Common myeloid progenitor, CD34-positive (primary cell): ENCODE data around the gene CADM4.
A peak's percentile ranks its signal among the peaks of the same experiment; 100 is the strongest.

Experiments
- CTCF ChIA-PET: fragments of 350-600 bp; sonication (Branson Sonifier 250); formaldehyde crosslinking; loops from one replicate; lab custom pipeline; 2021; ENCODE audit warnings: antibody characterized with exemption; lab: Charles Lee
- POLR2A ChIA-PET: fragments of 350-600 bp; sonication (Branson Sonifier 250); formaldehyde crosslinking; loops from one replicate; lab custom pipeline; 2021; ENCODE audit warnings: antibody characterized with exemption; lab: Charles Lee
- DNase-seq, 3 donors: peaks; one replicate each; pipeline versions ENCODE4 v3.0.0 to v3.0.0-alpha.2; 2013
- H3K27ac ChIP-seq, 2 experiments: 1 replicate in 1 of 2; 2 replicates in 1 of 2; pipeline ENCODE4 v1.7.0; 2013; ENCODE audit warnings: inconsistent platforms in 2 of 2, low read length in 2 of 2, mild to moderate bottlenecking in 2 of 2, low read depth in 1 of 2, moderate library complexity in 1 of 2; ENCODE audit not compliant: severe bottlenecking in 2 of 2, insufficient read depth in 1 of 2, poor library complexity in 1 of 2
- H3K27me3 ChIP-seq, 5 experiments: replicated peaks in 2 of 5; 1 replicate in 3 of 5; 2 replicates in 2 of 5; pipeline versions ENCODE4 v1.6.1 to v1.7.0; 2013; ENCODE audit warnings: low read length in 4 of 5, mild to moderate bottlenecking in 2 of 5, moderate library complexity in 2 of 5, inconsistent platforms in 1 of 5; ENCODE audit not compliant: insufficient read depth in 5 of 5, control insufficient read depth in 4 of 5
- H3K36me3 ChIP-seq, 4 experiments: 1 replicate in 2 of 4; 2 replicates in 2 of 4; pipeline versions ENCODE4 v1.6.1 to v1.7.0; 2013; ENCODE audit warnings: low read length in 3 of 4, control low read depth in 1 of 4, mild to moderate bottlenecking in 1 of 4; ENCODE audit not compliant: control insufficient read depth in 4 of 4, insufficient read depth in 4 of 4
- H3K4me1 ChIP-seq, 4 experiments: 1 replicate in 3 of 4; 2 replicates in 1 of 4; pipeline versions ENCODE4 v1.6.1 to v1.7.1; 2013; ENCODE audit warnings: low read length in 3 of 4, mild to moderate bottlenecking in 3 of 4, control low read depth in 1 of 4, inconsistent platforms in 1 of 4, moderate library complexity in 1 of 4; ENCODE audit not compliant: control insufficient read depth in 4 of 4, insufficient read depth in 4 of 4; ENCODE audit errors: control extremely low read depth in 1 of 4
- H3K4me3 ChIP-seq, 7 experiments: 1 replicate in 4 of 7; 2 replicates in 3 of 7; pipeline versions ENCODE4 v1.5.1 to v1.7.0; 2013; ENCODE audit warnings: mild to moderate bottlenecking in 7 of 7, low read length in 6 of 7, moderate library complexity in 6 of 7, inconsistent platforms in 2 of 7, low read depth in 2 of 7, control low read depth in 1 of 7; ENCODE audit not compliant: insufficient read depth in 4 of 7, control insufficient read depth in 1 of 7; ENCODE audit errors: extremely low read depth in 1 of 7
- H3K9me3 ChIP-seq, 5 experiments: 1 replicate in 4 of 5; 2 replicates in 1 of 5; pipeline versions ENCODE4 v1.6.1 to v1.7.1; 2013; ENCODE audit warnings: low read length in 4 of 5, mild to moderate bottlenecking in 2 of 5, inconsistent platforms in 1 of 5, low read depth in 1 of 5, moderate library complexity in 1 of 5; ENCODE audit not compliant: control insufficient read depth in 4 of 5, insufficient read depth in 2 of 5; ENCODE audit errors: control extremely low read depth in 1 of 5
- WGBS: methylation state at CpG from one replicate; pipeline ENCODE4 v1.1.5; 2013; ENCODE audit not compliant: insufficient coverage; 5-methylcytosine and 5-hydroxymethylcytosine counted together

Gene CADM4

DNA sequence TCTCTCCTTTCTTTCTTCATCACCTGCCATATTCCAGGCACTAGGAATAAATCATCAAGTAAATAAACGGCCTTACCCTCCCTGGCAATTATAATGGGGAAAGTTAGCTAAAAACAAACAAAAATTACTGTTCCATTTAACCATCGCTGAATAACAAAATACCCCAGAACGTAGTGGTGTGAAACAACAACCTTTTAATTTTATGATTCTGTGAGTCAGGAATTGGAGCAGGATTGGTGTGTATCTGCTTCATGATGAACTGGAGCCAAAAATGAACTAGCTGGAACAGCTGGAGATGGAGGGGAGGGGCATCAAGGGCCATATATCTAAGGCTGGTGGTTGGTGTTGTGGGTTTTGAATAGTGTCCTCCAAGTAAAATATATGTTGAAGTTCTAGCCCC is 3.7 kb upstream of the CADM4 start:
- no peak overlapping the region for H3K27ac ChIP-seq
- CTCF ChIA-PET: interaction anchor here (1.3 kb wide), 2 partner anchors 43 to 119 kb away, joined by 3 read pairs; no protein-coding TSS in a partner anchor
- POLR2A ChIA-PET: no interaction called here
- DNase-seq: no peak
- peaks cover 0 to 11% (median 6%) of the 10 kb centered on the region in 4 experiments for H3K36me3 ChIP-seq
- WGBS: no CpG with 5 or more reads among the region's 3 CpGs
- H3K27me3 ChIP-seq: peaks cover 0 to 31% (median 18%) of the 10 kb centered on the region in 5 experiments
- peaks cover 0 to 2% (median 0%) of the 10 kb centered on the region in 5 experiments for H3K9me3 ChIP-seq
- H3K4me1 ChIP-seq: peaks cover 0 to 13% (median 10%) of the 10 kb centered on the region in 4 experiments
- no peak overlapping the region for H3K4me3 ChIP-seq

DNA sequence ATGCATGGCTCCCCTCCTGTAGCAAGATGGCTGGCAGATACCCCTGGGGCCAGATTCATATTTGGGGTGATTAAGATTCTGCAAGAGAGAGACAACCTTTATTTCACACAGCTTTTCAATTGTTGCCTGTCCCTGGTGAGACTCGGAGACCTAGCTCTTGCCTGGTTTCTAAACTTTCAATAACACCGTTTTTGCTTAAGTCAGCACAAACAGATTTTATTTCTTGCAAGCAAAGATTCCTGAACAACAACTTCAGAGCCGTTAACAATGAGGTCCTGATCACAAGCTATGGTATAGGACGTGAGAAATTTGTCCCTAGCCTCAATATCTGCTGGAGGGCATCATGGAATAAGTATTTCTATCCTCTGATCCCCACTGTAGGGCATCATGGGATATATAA is 2.9 kb upstream of the CADM4 start:
- Histone ChIP-seq H3K27ac (no peak overlapping the region), H3K36me3 (peaks cover 0 to 8% (median 4%) of the 10 kb centered on the region in 4 experiments), H3K27me3 (peaks cover 5 to 39% (median 22%) of the 10 kb centered on the region in 5 experiments), H3K4me1 (peaks cover 0 to 13% (median 10%) of the 10 kb centered on the region in 4 experiments), H3K4me3 (no peak overlapping the region), H3K9me3 (peaks cover 0 to 2% (median 0%) of the 10 kb centered on the region in 5 experiments)
- ChIA-PET POLR2A (no interaction called here), CTCF (interaction anchor here (1.3 to 2.5 kb wide), 2 partner anchors 10 to 43 kb away, joined by 3 to 6 read pairs; no protein-coding TSS in a partner anchor)
- WGBS: 89% methylated on average over 3 of the region's 4 CpGs
- no peak for DNase-seq

DNA sequence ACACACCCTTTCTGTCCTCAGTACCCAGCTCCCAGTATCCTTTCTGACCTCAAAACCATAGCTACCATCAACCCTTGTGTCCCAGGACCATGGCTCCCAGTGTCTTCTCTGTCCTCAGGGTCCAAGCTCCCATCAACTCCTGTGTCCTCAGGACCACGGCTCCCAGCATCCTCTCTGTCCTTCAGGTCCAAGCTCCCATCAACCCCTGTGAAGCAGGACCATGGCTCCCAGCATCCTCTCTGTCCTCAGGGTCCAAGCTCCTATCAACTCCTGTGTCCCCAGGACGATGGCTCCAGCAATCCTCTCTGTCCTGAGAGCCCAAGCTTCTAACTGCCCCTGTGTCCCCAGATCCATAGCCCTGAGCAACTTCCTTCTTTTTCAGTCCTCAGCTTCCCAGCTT is 1.7 kb upstream of the CADM4 start:
- Histone ChIP-seq H3K4me3 (no peak overlapping the region), H3K27me3 (peaks cover 5 to 47% (median 30%) of the 10 kb centered on the region in 5 experiments), H3K27ac (no peak overlapping the region), H3K4me1 (peaks cover 0 to 15% (median 10%) of the 10 kb centered on the region in 4 experiments), H3K9me3 (peaks cover 0 to 2% (median 0%) of the 10 kb centered on the region in 5 experiments), H3K36me3 (peaks cover 0 to 2% (median under 1%) of the 10 kb centered on the region in 4 experiments)
- ChIA-PET CTCF (interaction anchor here (1.0 to 2.5 kb wide), 6 partner anchors 9 to 86 kb away, joined by 3 to 6 read pairs (median 4); no protein-coding TSS in a partner anchor), POLR2A (no interaction called here)
- WGBS: 94% methylated on average over 2 of the region's 2 CpGs
- DNase-seq: no peak

DNA sequence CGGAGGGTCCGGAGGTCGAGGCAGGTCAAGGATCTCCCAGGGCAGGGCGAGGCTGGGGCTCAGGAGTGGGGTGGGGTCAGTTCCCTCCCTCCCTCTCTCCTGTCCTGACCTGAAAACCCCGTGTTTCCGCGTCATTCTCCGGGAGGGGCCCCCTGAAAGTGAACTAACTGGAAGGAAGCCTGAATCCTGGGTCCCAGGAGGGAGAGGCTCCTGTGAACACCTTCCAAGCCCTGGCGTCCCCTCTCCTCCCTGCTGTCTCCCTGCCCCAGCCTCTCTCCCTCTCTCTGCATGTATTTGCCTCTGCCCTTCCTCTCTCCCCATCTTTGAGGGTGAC is 741 bp upstream of the CADM4 start:
- ChIA-PET POLR2A (no interaction called here), CTCF (interaction anchor here (1.3 kb wide), 1 partner anchor 10 kb away, joined by 4 read pairs; no protein-coding TSS in a partner anchor)
- peak overlapping the region in 6 of 7 experiments; percentile 26 to 70 (median 51) for H3K4me3 ChIP-seq
- H3K36me3 ChIP-seq: no peaks in the 10 kb centered on the region
- peaks cover 5 to 53% (median 32%) of the 10 kb centered on the region in 5 experiments for H3K27me3 ChIP-seq
- H3K9me3 ChIP-seq: no peaks in the 10 kb centered on the region
- H3K27ac ChIP-seq: no peak overlapping the region
- peaks cover 0 to 15% (median 10%) of the 10 kb centered on the region in 4 experiments for H3K4me1 ChIP-seq
- WGBS: no CpG with 5 or more reads among the region's 9 CpGs
- DNase-seq: no peak

DNA sequence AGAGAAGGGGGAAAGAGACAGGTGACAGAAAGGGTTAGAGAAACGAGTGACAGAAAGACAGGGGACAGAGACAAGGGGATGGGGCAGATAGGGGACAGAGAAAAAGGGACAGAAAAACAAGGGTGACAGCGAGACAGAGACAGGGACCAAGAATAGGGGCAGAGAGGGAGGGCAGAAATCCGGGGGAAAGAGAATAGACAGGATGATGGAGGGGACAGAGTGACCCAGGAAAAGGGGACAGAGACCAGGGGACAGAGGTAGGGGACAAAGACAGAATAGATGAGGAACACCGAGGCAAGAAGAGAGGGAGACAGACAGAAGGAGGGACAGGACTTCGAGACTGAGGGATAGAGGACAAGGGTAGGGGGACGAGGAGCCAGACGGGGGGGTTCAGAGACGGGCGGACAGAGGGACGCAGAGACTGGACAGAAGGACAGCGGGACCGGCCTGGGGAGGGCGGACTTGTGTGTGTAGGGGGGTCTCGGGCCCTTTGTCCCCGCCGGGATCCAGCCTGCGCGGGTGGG is 593 bp downstream of the CADM4 start:
- Histone ChIP-seq H3K9me3 (no peaks in the 10 kb centered on the region), H3K27me3 (peaks cover 5 to 65% (median 34%) of the 10 kb centered on the region in 5 experiments), H3K4me3 (peak overlapping the region in 4 of 7 experiments; percentile 19 to 56 (median 44)), H3K4me1 (peaks cover 0 to 18% (median 15%) of the 10 kb centered on the region in 4 experiments), H3K36me3 (no peaks in the 10 kb centered on the region), H3K27ac (no peak overlapping the region)
- 14% methylated on average over 13 of the region's 18 CpGs for WGBS
- DNase-seq: no peak
- POLR2A ChIA-PET: no interaction called here
- CTCF ChIA-PET: no interaction called here

DNA sequence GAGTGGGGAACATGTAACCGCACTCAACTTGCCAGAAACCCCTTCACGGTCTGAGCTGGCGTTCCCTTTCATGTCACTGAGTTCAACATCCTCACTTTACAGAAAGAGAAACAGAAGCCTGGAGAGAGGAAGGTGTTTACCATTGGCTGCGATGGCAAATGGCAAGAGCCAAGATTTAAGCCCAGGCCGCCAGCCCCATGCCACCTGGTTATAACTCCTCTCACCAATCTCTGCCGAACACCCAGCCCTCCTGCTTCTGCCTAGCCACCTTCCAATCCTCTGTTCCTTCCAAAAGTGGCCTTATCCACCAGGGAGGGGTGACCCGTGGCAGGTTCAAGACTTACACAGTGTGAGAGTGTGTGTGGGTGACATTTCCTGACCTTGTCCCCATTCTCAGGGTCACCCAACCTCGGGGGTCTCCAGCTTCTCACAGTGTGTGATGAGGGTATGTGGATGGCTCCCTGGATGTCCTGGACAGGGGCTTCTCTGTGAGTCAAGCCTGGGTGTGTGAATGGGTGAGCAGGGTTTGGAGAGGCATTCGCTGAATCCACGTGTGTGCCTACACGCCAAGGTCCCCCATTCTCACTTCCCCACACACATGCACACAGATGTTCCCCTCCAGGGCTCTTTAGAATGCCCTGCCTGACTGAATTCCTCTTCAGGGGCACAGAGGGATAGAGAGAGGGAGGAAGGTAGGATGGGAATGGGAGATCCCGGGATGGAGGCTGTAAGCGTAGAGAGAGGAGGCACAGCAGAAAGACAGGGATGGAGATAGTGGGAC is 1.2 kb downstream of the CADM4 start:
- no peak for DNase-seq
- Histone ChIP-seq H3K36me3 (no peaks in the 10 kb centered on the region), H3K27ac (no peak overlapping the region), H3K27me3 (peaks cover 5 to 68% (median 34%) of the 10 kb centered on the region in 5 experiments), H3K9me3 (no peaks in the 10 kb centered on the region), H3K4me1 (peaks cover 0 to 18% (median 15%) of the 10 kb centered on the region in 4 experiments), H3K4me3 (no peak overlapping the region)
- WGBS: 91% methylated on average over 3 of the region's 13 CpGs
- POLR2A ChIA-PET: no interaction called here
- CTCF ChIA-PET: interaction anchor here (1.4 kb wide), 1 partner anchor 10 kb away, joined by 4 read pairs; no protein-coding TSS in a partner anchor
